Skeletal muscle tissue (tissue), 4 donors: Measurements from ENCODE around the gene DEFB113. TPM values are rescaled to one million over a fixed set of nuclear protein-coding genes. Genes with fewer than 3 reads are reported as not detected.
A peak's percentile ranks its signal among the peaks of the same experiment; 100 is the strongest.

Source experiments
- H3K27ac ChIP-seq: one replicate; pipeline ENCODE4 v1.7.0; 2013; ENCODE audit warnings: mild to moderate bottlenecking, low read depth, low read length, inconsistent platforms
- H3K27me3 ChIP-seq, 3 donors: one replicate each; pipeline ENCODE4 v1.7.0; 2013; ENCODE audit warnings: low read length in 3 of 3; ENCODE audit not compliant: control insufficient read depth in 3 of 3, insufficient read depth in 3 of 3
- H3K36me3 ChIP-seq, 3 donors: one replicate each; pipeline ENCODE4 v1.7.0; 2013; ENCODE audit warnings: low read length in 3 of 3; ENCODE audit not compliant: control insufficient read depth in 3 of 3, insufficient read depth in 3 of 3
- H3K4me1 ChIP-seq, 3 donors: one replicate each; pipeline ENCODE4 v1.7.0; 2013; ENCODE audit warnings: low read length in 3 of 3, mild to moderate bottlenecking in 3 of 3; ENCODE audit not compliant: control insufficient read depth in 3 of 3, insufficient read depth in 3 of 3
- H3K4me3 ChIP-seq, 3 donors: one replicate each; pipeline ENCODE4 v1.7.0; 2013; ENCODE audit warnings: low read length in 3 of 3
- H3K9ac ChIP-seq, 3 donors: one replicate each; pipeline ENCODE4 v1.7.0; 2013; ENCODE audit warnings: low read length in 3 of 3, mild to moderate bottlenecking in 3 of 3, moderate library complexity in 2 of 3, low read depth in 1 of 3
- H3K9me3 ChIP-seq, 3 donors: one replicate each; pipeline ENCODE4 v1.7.0; 2013; ENCODE audit warnings: low read length in 3 of 3; ENCODE audit not compliant: control insufficient read depth in 3 of 3
- total RNA-seq: library from RNA; depleted of rRNA; stranded (reverse); fragments of >200 nt; gene quantifications from one replicate; pipeline ENCODE4 v1.2.3, GENCODE V29; 2014
- donor health status: Osteomylitis.

Gene DEFB113
- total RNA-seq, 1 donor from 2014 or later, result not detected

DNA sequence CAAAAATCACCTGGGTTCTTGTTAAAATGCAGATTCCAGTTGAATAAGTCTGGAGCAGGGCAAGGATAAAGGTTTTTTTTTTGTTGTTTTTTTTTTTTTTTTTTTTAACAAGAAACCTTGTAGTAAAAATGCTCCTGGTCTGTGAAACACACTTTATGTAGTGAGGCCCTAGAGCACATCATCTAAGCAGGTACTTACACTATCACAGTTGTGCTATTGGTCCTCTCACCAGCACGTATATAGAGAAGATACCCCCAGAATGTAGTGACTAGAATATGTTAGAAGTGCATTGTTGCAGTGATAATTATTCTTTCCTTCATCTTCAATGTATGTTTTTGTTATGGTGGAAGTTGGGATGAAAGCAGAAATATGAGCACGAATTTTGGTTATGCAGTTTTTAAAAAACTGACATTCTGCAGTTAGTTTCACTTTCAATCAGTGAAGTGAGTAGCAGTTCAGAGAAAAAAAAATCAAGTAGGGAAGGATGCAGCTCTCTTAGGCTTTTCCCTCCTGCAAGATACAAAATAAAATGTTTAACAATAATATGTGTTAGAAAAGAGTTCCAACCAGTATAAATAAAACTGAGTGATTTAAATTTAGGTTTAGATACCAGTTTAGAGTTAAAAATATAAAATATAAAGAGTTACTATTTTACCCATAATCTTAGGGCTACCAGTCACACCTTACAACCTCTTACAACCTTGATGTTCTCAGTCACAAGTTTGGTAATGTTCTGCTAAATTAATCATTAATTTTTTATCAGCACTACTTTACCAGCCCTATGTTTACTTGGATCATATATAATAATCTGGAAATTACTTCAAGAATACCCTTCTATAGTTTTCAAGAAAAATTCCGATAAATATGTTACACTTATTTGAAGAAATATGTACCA, 9.2 kb upstream of the DEFB113 start:
- H3K9ac ChIP-seq, result no peak overlapping the region
- peak overlapping the region in 1 of 3 donors; percentile 49 for H3K4me3 ChIP-seq
- H3K9me3 ChIP-seq, result peaks cover 0 to 3% (median 0%) of the 10 kb centered on the region in 3 donors
- H3K4me1 ChIP-seq, result no peaks in the 10 kb centered on the region
- no peaks in the 10 kb centered on the region for H3K27me3 ChIP-seq
- H3K36me3 ChIP-seq, result no peaks in the 10 kb centered on the region
- H3K27ac ChIP-seq, result no peak overlapping the region

DNA sequence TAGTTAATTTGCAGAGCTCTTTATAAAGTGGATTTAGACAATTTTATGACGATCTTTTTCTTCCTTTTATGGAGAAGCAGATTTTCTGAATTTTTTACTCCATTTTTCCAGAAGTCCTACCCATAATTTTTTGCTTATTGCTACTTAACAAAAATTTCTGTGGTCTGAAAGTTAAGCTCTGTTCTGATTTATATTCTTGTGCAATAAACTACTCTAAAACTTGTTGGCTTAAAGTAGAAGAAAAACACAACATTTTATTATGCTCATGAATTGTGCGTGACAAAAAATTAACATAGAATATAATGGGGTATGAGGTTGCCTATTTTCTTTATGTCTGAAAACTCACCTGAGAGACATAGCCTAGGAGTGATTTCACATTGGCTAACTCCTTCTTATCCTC, 2.6 kb downstream of the DEFB113 start:
- Histone ChIP-seq H3K27me3 (no peaks in the 10 kb centered on the region), H3K27ac (no peak overlapping the region), H3K9ac (no peak overlapping the region), H3K9me3 (no peaks in the 10 kb centered on the region), H3K4me1 (no peaks in the 10 kb centered on the region), H3K36me3 (no peaks in the 10 kb centered on the region), H3K4me3 (no peak overlapping the region)

DNA sequence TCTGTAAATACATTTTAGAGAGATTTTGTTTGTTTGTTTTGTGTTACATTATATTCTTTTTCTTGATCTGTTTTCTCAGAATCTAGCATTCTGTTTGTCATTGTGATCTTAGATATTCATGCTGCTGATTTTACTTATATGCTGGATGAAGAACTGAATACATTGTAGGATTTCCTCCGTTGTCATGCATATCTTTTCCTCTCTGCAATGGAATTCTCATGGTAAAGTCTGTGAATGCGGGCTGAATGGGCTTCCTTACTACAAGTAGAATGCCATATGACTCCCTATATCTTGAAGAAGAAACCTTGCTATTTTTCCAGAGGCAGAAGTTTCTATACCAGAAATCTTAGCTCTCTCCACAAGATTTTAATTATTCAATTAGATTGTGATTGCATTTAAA, 3.1 kb downstream of the DEFB113 start:
- H3K36me3 ChIP-seq, result no peaks in the 10 kb centered on the region

DNA sequence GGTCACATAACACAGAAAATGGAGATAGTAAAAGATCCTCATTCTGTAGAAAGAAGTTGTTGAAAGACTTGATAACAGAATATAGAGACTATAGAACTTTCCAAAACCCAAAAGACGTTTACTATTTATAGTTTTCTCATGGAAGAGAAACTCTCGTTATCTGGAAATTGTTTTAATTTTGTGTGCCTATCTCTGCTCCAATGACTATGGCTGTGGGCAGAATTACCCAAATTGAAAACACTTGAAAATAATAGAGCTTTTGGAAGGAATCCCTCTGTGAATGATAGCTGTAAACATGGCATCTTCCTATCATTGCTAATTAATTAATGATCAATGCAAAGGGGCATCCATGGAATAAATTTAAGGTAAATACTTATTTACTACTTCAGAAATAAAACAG, 5.4 kb downstream of the DEFB113 start, which contains the start of gene DEFB114:
DEFB114 (minus strand) TSS at position 101 of the 400 bp plus-strand sequence; CDS start at position 42, 59 bp downstream.
- Histone ChIP-seq H3K9me3 (no peaks in the 10 kb centered on the region), H3K36me3 (no peaks in the 10 kb centered on the region), H3K4me1 (no peaks in the 10 kb centered on the region), H3K27ac (no peak within 1 kb of the TSS), H3K27me3 (no peaks in the 10 kb centered on the region), H3K4me3 (no peak within 1 kb of the TSS), H3K9ac (no peak within 1 kb of the TSS)

More for the DNA sequence above, 3.1 kb downstream of the DEFB113 start:
- H3K4me1 ChIP-seq, result no peaks in the 10 kb centered on the region
- no peak overlapping the region for H3K27ac ChIP-seq
- H3K27me3 ChIP-seq, result no peaks in the 10 kb centered on the region
- H3K9ac ChIP-seq, result no peak overlapping the region
- no peak overlapping the region for H3K4me3 ChIP-seq
- no peaks in the 10 kb centered on the region for H3K9me3 ChIP-seq

DNA sequence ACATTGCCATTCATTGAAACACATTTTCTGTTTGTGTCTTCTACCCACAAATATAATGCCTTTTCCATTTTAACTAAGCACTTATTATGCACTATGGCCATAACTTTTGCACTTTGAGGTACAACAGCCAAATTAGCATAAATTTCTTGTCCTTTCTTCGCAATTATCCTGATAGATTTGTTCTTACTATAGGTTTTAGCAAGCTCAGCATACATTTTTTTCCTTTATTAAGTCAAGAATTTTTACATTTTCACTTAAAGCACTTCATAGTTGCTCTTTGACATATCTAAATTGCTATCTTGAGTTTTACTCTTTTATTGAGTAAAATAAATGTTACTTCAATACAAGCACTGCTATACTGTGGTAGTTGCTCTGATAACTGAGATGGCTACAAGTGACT, 11.2 kb downstream of the DEFB113 start:
- no peaks in the 10 kb centered on the region for H3K4me1 ChIP-seq
- H3K27ac ChIP-seq, result no peak overlapping the region
- H3K4me3 ChIP-seq, result no peak overlapping the region
- no peak overlapping the region for H3K9ac ChIP-seq
- H3K27me3 ChIP-seq, result no peaks in the 10 kb centered on the region
- H3K36me3 ChIP-seq, result no peaks in the 10 kb centered on the region
- no peaks in the 10 kb centered on the region for H3K9me3 ChIP-seq

DNA sequence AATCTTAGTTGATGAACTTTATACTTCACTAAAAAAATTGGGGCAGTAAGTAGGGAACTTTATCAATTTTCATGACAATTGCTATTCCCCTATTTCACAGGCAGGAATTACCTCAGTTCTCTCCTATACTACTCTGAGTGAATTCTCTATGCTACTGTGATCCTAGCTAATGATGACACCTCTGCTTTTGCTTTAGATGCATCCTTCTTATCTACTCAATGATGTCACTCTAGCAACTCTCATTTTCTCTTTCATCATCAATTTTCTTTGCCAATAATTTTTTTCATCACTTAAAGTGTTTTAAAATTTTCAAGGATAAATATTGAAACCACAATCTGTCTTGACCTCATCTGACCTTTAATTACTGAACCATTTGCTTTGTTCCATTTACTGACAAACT, 13.6 kb downstream of the DEFB113 start:
- H3K4me3 ChIP-seq, result no peak overlapping the region
- no peak overlapping the region for H3K9ac ChIP-seq
- H3K36me3 ChIP-seq, result no peaks in the 10 kb centered on the region
- H3K9me3 ChIP-seq, result no peaks in the 10 kb centered on the region
- H3K4me1 ChIP-seq, result no peaks in the 10 kb centered on the region
- H3K27me3 ChIP-seq, result no peaks in the 10 kb centered on the region
- H3K27ac ChIP-seq, result no peak overlapping the region

DNA sequence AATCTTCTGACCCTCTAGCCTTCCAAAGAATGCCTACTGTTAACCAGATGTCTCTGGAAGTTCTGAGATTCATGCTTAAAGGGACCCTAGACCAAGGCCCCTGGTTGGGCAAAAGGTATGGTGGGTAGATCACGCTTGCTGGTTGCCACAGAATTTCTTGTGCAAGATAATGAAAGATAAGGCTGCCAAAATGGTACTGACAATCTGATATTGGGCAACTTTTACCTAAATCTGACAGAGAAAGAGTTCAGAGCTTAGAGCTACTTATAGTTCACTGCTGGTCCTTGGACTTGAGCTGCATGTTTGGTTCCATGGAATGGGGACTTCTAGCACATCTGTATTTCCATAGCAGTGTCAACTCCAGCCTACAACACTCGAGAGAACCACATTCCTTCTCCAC, 17.5 kb downstream of the DEFB113 start:
- H3K4me3 ChIP-seq, result no peak overlapping the region
- H3K27me3 ChIP-seq, result no peaks in the 10 kb centered on the region
- no peaks in the 10 kb centered on the region for H3K9me3 ChIP-seq
- no peak overlapping the region for H3K27ac ChIP-seq
- H3K36me3 ChIP-seq, result no peaks in the 10 kb centered on the region
- H3K9ac ChIP-seq, result no peak overlapping the region
- H3K4me1 ChIP-seq, result no peaks in the 10 kb centered on the region

DNA sequence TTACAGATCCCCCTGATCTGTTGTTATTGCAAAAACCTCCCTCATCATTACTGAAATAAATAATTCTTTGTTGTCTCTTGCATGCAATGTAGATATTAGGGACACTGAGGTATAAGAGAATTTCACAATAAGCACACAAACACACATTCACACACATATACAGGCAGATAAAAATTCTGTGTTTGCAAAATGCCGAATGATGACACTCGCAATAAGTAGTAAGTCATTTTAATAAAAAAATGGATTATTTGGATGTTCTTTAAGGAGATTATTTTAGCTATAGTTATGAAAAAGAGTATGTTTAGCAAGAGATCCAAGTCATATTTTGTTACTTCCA, 19.0 kb downstream of the DEFB113 start:
- no peak overlapping the region for H3K27ac ChIP-seq
- H3K27me3 ChIP-seq, result no peaks in the 10 kb centered on the region
- H3K4me3 ChIP-seq, result no peak overlapping the region
- no peaks in the 10 kb centered on the region for H3K4me1 ChIP-seq
- no peaks in the 10 kb centered on the region for H3K9me3 ChIP-seq
- no peak overlapping the region for H3K9ac ChIP-seq
- H3K36me3 ChIP-seq, result no peaks in the 10 kb centered on the region

DNA sequence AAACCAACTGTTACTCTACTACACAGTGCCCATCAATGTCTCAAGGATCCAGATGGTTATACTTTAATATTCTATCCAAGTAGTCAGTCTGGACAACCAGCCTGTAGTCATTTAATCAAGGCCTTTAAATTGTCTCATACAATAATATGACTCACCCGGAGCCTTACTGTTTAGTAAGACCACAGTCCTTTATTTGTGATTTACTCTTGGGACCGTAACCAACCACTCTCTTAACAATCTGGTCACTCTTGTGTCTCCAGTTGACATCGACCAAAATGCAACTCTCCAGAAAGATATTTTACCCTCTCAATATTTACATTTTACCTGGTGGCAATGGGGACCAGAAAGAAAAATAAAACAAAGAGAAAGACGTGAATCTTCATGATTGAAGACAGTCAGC, 20.4 kb downstream of the DEFB113 start:
- Histone ChIP-seq H3K27me3 (no peaks in the 10 kb centered on the region), H3K9ac (no peak overlapping the region), H3K36me3 (no peaks in the 10 kb centered on the region), H3K9me3 (no peaks in the 10 kb centered on the region), H3K4me1 (no peaks in the 10 kb centered on the region), H3K27ac (no peak overlapping the region), H3K4me3 (no peak overlapping the region)

DNA sequence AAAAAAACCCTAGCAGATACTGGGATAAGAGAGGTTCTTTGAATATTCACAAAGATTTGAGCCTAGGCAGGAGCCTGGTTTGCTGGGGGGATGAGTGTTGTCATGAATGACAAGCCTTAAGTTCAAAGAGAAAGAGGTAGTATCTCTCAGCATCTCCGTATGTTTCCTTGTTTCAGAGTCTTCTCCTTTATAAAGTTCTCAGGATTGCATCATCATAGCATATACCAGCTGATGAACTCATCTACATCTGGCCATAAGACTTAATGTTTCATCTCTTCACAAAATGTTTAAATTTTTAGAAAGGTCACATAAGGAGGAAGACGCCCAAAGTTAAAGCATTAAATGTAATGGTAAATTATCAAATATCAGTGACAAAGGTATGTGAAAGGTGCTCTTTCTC, 22.6 kb downstream of the DEFB113 start:
- Histone ChIP-seq H3K4me3 (no peak overlapping the region), H3K27ac (no peak overlapping the region), H3K27me3 (no peaks in the 10 kb centered on the region), H3K9ac (no peak overlapping the region), H3K9me3 (no peaks in the 10 kb centered on the region), H3K4me1 (no peaks in the 10 kb centered on the region), H3K36me3 (no peaks in the 10 kb centered on the region)
